ENCODE measurements around the gene MISP.

Gene MISP

DNA sequence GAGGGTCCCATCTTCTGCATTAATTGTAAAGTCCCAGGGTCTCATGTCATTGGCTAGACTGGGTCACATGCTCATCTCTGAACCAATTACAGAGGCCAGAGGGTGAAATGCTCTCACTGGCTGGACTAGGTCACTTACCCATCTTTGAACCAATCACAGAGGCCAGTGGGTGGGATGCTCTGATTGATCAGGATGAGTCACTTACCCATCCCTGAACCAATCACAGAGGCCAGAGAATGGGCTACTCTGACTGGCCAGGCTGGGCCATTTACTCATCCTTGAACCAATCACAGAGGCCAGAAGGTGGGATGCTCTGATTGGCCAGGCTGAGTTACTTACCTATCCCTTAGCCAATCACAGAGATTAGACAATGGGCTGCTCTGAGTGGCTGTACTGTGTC is 5.3 kb downstream of the MISP start:
- no peak overlapping the region for H3K4me3 ChIP-seq (ENCODE audit: low read depth, low read length)
- TF ChIP-seq, protein P1, sequence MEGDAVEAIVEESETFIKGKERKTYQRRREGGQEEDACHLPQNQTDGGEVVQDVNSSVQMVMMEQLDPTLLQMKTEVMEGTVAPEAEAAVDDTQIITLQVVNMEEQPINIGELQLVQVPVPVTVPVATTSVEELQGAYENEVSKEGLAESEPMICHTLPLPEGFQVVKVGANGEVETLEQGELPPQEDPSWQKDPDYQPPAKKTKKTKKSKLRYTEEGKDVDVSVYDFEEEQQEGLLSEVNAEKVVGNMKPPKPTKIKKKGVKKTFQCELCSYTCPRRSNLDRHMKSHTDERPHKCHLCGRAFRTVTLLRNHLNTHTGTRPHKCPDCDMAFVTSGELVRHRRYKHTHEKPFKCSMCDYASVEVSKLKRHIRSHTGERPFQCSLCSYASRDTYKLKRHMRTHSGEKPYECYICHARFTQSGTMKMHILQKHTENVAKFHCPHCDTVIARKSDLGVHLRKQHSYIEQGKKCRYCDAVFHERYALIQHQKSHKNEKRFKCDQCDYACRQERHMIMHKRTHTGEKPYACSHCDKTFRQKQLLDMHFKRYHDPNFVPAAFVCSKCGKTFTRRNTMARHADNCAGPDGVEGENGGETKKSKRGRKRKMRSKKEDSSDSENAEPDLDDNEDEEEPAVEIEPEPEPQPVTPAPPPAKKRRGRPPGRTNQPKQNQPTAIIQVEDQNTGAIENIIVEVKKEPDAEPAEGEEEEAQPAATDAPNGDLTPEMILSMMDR (conservative IDR thresholded peaks at IDR 0.05; ENCODE audit: low read depth, low read length), result no peak
- DNase-seq (ENCODE audit: low read depth), result peak; percentile 52

DNA sequence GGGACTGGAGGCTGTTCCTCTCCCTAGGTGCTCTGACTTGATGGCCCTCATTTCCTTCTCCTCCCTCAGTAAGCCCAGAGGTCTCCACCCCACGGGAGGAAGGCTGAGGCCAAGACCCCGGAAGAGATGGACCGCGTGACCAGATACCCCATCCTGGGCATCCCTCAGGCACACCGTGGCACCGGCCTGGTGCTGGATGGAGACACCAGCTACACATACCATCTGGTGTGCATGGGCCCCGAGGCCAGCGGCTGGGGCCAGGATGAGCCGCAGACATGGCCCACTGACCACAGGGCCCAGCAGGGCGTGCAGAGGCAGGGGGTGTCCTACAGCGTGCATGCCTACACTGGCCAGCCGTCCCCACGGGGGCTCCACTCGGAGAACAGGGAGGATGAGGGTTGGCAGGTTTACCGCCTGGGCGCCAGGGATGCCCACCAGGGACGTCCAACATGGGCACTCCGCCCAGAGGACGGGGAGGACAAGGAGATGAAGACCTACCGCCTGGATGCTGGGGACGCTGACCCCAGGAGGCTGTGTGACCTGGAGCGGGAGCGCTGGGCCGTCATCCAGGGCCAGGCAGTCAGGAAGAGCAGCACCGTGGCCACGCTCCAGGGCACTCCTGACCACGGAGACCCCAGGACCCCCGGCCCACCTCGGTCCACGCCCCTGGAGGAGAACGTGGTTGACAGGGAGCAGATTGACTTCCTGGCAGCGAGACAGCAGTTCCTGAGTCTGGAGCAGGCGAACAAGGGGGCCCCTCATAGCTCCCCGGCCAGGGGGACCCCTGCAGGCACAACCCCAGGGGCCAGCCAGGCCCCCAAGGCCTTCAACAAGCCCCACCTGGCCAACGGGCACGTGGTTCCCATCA is 6.1 kb downstream of the MISP start:
- no peak for DNase-seq (ENCODE audit: low read depth)
- H3K4me3 ChIP-seq (ENCODE audit: low read depth, low read length), result no peak overlapping the region
- TF ChIP-seq, protein P1 (conservative IDR thresholded peaks at IDR 0.05; ENCODE audit: low read depth, low read length), result no peak

DNA sequence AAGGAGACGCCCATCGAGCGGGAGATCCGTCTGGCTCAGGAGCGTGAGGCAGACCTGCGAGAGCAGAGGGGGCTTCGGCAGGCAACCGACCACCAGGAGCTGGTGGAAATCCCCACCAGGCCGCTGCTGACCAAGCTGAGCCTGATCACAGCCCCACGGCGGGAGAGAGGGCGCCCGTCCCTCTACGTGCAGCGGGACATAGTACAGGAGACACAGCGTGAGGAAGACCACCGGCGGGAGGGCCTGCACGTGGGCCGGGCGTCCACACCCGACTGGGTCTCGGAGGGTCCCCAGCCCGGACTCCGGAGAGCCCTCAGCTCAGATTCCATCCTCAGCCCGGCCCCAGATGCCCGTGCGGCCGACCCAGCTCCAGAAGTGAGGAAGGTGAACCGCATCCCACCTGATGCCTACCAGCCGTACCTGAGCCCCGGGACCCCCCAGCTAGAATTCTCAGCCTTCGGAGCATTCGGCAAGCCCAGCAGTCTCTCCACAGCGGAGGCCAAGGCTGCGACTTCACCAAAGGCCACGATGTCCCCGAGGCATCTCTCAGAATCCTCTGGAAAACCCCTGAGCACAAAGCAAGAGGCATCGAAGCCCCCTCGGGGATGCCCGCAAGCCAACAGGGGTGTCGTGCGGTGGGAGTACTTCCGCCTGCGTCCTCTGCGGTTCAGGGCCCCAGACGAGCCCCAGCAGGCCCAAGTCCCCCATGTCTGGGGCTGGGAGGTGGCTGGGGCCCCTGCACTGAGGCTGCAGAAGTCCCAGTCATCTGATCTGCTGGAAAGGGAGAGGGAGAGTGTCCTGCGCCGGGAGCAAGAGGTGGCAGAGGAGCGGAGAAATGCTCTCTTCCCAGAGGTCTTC is 7.1 kb downstream of the MISP start:
- TF ChIP-seq, protein P1 (conservative IDR thresholded peaks at IDR 0.05; ENCODE audit: low read depth, low read length), result no peak
- DNase-seq (ENCODE audit: low read depth), result no peak
- H3K4me3 ChIP-seq (ENCODE audit: low read depth, low read length), result no peak overlapping the region

DNA sequence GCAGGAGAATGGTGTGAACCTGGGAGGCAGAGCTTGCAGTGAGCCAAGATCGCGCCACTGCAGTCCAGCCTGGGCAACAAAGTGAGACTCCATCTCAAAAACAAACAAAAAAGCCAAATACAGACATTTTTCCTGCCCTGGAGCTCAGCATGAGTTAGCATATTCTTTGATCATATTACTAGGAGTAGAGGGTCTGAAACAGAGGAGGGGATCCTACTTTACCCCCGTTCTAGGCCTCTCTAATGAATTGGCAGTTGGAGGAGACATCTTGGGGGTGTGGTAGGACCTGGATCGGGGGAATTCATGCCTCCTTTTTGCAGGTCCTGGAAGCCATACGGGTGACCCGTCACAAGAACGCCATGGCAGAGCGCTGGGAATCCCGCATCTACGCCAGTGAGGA is 12.3 kb downstream of the MISP start:
- TF ChIP-seq, protein P1 (conservative IDR thresholded peaks at IDR 0.05; ENCODE audit: low read depth, low read length), result no peak
- no peak overlapping the region for H3K4me3 ChIP-seq (ENCODE audit: low read depth, low read length)
- DNase-seq (ENCODE audit: low read depth), result no peak

DNA sequence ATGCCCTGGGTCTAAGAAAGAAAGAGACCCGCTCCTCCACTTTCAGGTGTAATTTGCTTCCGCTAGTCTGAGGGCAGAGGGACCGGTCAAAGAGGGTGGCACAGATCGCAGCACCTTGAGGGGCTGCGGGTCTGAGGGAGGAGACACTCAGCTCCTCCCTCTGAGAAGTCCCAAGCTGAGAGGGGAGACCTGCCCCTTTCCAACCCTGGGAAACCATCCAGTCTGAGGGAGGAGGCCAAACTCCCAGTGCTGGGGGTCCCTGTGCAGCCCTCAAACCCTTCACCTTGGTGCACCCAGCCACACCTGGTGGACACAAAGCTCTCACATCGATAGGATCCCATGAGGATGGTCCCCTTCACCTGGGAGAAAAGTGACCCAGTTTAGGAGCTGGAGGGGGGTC is 13.0 kb downstream of the MISP start:
- TF ChIP-seq, protein P1 (conservative IDR thresholded peaks at IDR 0.05; ENCODE audit: low read depth, low read length), result no peak

DNA sequence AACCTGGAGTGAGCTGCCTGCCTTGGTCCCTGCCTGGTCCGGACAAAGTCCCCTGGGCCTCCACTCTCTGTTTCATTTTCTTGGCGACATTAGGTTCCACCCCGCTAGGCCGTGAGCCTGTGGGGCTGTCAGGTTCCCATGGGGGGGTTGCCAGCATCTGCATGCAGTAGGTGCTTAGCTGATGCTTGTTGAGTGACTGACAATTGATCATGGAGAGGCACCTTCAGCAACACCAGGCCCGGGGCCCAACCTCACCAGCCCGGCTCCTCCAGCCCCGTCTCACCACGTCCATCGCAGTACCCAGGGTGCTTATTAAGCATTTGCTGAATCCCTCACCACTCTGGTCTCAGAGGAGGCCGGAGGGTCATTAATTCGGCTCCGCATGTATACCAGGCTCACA is 13.4 kb downstream of the MISP start:
- no peak for DNase-seq (ENCODE audit: low read depth)

More for the DNA sequence above, 13.0 kb downstream of the MISP start:
- H3K4me3 ChIP-seq (ENCODE audit: low read depth, low read length), result no peak overlapping the region
- DNase-seq (ENCODE audit: low read depth), result no peak

More for the DNA sequence above, 13.4 kb downstream of the MISP start:
- TF ChIP-seq, protein P1 (conservative IDR thresholded peaks at IDR 0.05; ENCODE audit: low read depth, low read length), result no peak
- no peak overlapping the region for H3K4me3 ChIP-seq (ENCODE audit: low read depth, low read length)
